HL-60 (cell line): Measurements from ENCODE around the gene SORBS2.

Experiments used
- DNase-seq, 2 experiments: peaks; one replicate each; pipeline ENCODE4 v3.0.0-alpha.2; 2010 to 2020; ENCODE audit warnings: low read depth in 1 of 2, low spot score in 1 of 2
- H3K27ac ChIP-seq: fragments of 250-450 bp; sonication (Bioruptor Pico); replicated peaks from 2 replicates; pipeline ENCODE4 v1.5.1; 2020; ENCODE audit warnings: mild to moderate bottlenecking, moderate library complexity
- H3K27me3 ChIP-seq: fragments of 250-450 bp; sonication (Bioruptor Pico); 2 replicates; pipeline ENCODE4 v1.5.1; 2021; ENCODE audit warnings: mild to moderate bottlenecking, moderate library complexity; ENCODE audit not compliant: insufficient read depth, poor library complexity, severe bottlenecking
- H3K4me3 ChIP-seq: replicated peaks from 2 replicates; pipeline ENCODE4 v1.5.1; 2011; ENCODE audit warnings: mild to moderate bottlenecking, control low read depth, low read length; ENCODE audit not compliant: insufficient read depth
- CTCF ChIP-seq: IDR thresholded peaks from one replicate; pipeline ENCODE4 v1.5.1; 2011; ENCODE audit warnings: low read length, control low read depth, inconsistent platforms; ENCODE audit not compliant: insufficient read depth
- GABPA ChIP-seq: IDR thresholded peaks from 2 replicates; pipeline ENCODE4 v1.6.1; 2012; ENCODE audit warnings: low read depth
- POLR2AphosphoS5 ChIP-seq: IDR thresholded peaks from 2 replicates; pipeline ENCODE4 v1.6.1; 2012; ENCODE audit warnings: low read depth
- REST ChIP-seq: IDR thresholded peaks from 2 replicates; pipeline ENCODE4 v1.6.1; 2012; ENCODE audit warnings: low read depth; ENCODE audit not compliant: insufficient replicate concordance
- SPI1 ChIP-seq: IDR thresholded peaks from 2 replicates; pipeline ENCODE4 v1.6.1; 2012; ENCODE audit warnings: low read depth, mild to moderate bottlenecking, borderline replicate concordance

SORBS2 gene

GRCh38 chr4:185772391-185773093 is 39.5 kb downstream of the SORBS2 start:
- no peak for TF ChIP-seq GABPA
- TF ChIP-seq POLR2AphosphoS5, result no peak
- H3K4me3 ChIP-seq, result no peak overlapping the region
- DNase-seq, result no peak

GRCh38 chr4:185771711-185772390 is 40.1 kb downstream of the SORBS2 start:
- TF ChIP-seq CTCF (no peak), REST (no peak), SPI1 (no peak), POLR2AphosphoS5 (no peak), GABPA (no peak)
- no peak overlapping the region for H3K27ac ChIP-seq

More at GRCh38 chr4:185772391-185773093, 39.5 kb downstream of the SORBS2 start:
- no peak overlapping the region for H3K27ac ChIP-seq
- H3K27me3 ChIP-seq, result no peaks in the 10 kb centered on the region

GRCh38 chr4:185767528-185767927 is 44.5 kb downstream of the SORBS2 start:
- TF ChIP-seq REST (no peak), GABPA (no peak), SPI1 (no peak), POLR2AphosphoS5 (no peak)
- Histone ChIP-seq H3K4me3 (no peak overlapping the region), H3K27ac (no peak overlapping the region), H3K27me3 (no peaks in the 10 kb centered on the region)
- no peak for DNase-seq

More at GRCh38 chr4:185771711-185772390, 40.1 kb downstream of the SORBS2 start:
- Histone ChIP-seq H3K27me3 (no peaks in the 10 kb centered on the region), H3K4me3 (no peak overlapping the region)
- no peak for DNase-seq

GRCh38 chr4:185764876-185765275 is 47.1 kb downstream of the SORBS2 start:
- DNase-seq, result no peak
- no peak for TF ChIP-seq REST
- TF ChIP-seq GABPA, result no peak
- no peak for TF ChIP-seq POLR2AphosphoS5
- no peak for TF ChIP-seq CTCF
- TF ChIP-seq SPI1, result no peak
- Histone ChIP-seq H3K27me3 (no peaks in the 10 kb centered on the region), H3K27ac (no peak overlapping the region), H3K4me3 (no peak overlapping the region)
